Cortex of kidney (tissue), 1 donor: ENCODE data around the gene CELF4.

ENCODE experiments used
- DNase-seq: peaks from one replicate; lab custom pipeline; 2025; lab: John Stamatoyannopoulos, UW

Gene CELF4

DNA sequence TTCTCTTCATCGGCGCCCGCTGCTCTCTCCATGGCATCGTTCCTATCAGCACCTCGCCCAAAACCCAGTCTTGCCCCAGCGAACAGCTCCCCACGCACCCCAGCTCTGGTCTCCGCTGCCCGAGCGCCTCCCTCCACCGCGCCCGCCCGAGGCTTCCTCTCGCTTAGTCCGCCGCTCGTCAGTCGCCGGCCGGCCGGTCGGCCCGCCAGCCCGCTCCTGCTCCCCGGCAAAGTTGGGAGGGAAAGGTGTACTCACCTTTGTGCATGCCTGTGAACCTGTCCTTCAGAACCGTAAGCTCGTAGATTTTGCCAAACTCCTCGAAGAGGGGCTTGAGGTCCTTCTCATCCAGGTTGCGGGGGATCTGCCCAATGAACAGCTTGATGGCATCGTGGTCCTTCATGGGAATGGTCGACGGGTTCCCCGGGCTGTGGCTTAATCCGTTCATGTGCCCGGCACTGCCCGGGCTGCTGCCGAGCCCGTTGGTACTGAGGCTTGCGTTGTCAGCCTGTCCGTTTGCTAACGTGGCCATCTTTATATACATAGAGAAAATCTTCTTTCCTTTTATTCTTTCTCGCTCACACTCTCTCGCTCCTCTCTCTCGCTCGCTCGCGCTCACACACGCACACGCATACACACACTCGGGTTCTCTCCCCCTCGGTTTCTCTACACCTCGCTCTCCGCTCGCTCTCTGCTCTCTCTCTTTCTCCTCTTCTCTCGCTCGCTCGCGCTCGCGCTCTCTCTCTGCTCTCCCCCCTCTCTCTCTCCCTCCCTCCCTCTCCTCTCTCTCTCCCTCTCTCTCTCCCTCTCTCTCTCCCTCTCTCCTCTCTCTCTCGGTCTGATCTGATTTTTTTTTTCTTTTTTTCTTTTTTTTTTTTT is at the start of gene CELF4:
TSS of gene CELF4 (minus strand) at position 698 of the 876 bp plus-strand sequence.
- DNase-seq, result no peak

DNA sequence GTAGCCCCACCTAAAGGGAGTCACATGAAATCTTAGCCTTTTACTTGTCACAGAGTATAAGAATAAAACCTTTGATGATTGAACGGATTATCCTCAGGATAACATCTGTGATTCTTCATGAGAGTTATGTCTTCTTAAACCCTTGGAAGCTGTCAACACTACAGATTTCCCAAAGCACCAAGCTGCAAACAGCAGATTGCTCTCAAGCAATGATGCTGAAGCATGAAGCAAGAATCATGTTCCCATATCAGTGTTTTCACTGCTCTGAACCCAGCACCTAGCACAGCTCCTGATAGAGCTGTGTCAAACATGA is 47.6 kb upstream of the CELF4 start:
- no peak for DNase-seq

DNA sequence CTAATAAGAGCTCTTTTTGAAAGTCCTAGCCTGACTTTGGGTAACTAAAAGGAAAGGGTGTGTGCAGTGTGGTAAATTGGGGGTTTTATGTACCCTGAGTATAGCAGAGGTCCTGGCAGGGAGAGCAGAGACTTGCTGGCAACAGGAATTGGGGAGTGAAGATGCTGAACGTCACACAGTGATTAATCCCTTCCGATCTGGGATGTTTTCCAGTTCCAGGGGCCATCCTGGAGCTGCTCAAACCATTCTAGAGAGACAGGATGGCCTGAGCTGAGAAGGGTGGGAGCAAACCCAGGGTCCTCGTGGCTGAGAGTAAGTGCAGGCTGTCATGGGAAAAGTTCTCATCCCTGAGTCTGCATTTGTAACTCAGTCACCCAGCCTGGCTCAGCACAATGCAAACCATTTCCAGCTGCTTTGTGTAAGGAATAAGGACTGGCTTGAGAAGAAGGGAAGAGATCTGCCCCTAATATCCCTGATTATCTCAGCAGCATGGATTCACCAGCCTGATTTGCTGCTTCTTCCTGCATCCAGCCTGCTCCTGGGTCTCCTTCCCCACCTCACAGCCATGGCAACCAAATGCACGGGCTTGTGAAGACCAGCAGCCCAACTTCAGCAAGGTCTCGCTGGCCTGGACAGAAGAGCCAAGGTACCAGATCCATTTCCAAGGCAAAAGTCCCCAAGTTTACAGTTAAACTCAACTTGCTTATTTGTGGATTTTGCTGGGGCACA is 47.1 kb upstream of the CELF4 start:
- no peak for DNase-seq

DNA sequence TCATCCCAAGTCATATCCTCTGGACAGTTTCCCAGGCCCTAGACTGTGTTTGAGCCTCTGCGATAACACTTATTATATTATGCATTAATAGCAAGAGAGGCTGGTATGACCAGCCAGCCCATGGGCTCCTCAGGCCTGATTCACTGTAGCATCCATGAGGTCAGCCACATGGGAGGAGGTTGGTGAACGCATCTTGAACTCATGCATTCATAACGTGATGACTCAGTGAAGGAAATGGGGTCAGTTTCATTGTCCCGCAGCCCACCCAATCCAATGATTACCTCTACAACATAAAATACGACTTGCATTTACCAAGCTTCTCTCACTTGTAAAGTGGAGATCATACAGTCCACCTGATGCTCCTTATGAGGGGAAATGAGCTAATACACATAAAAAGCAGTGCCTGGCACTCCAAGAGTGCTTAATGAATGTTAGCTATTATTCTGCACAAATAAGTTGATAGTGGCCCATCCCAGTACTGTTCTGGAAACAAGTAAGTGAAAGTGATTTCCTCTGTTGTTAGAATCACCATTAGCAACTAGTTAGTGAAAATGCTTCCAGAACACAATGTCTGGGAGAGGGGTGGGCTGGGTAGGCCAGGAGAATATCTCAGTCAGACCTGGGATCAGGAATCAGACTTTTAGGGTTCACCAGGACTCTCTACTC is 46.1 kb upstream of the CELF4 start:
- DNase-seq, result no peak

DNA sequence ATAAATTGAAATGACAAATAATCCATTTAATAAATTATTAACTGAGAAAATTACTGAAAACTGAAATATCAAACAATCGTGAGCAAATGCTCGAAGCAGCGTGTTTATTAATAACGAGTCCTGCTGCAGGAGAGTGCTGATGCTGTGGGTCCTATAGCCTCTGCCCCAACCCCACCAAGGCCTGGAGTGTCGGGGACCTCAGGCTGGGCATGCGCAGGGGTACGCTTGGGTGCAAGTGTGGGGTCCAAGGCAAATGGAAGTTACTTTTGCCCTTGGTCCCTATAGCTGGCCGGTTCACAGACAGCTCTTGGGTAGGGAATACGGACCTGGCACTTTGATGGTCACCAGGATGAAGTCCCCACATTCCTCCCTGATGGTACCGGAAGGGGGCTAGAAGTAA is 43.3 kb upstream of the CELF4 start:
- no peak for DNase-seq

DNA sequence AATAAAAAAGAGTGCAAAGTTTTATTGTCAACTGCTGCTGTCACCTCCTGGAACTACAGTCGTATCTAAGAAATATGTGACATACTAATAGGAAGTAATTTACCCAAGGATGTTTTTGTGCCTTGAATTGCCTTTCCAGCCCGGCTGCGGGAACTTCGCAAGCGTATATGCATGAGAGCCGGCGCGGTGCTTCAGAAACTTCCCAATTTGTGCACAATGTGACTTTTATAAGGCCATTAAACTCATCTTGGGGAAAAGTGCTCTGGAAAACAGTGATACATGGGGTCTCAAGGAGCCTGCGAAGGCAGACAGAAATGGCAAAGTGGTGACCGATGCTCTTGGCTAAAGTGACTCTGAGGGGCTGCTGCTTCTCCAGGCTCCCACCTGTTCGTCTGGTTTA is 41.7 kb upstream of the CELF4 start:
- DNase-seq, result no peak

DNA sequence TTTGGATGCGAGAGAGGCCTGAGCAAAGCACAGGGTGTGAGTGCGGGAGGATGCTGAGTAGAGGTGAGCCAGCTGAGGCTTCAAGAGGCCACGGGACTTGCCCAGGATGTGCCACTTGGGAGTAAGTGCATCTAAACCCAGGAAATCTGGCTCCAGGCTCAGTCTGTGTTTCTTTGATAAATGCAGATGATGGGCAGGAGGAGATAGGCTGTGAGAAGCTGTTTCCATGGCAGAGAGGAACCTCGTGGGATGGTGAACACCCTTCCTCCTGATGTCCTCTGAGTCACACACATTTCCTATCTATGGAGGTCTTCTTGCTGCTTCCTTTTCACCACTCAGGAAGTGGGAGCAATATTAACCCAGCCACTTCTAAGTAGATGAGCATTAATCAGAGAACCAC is 38.4 kb upstream of the CELF4 start:
- DNase-seq, result no peak

DNA sequence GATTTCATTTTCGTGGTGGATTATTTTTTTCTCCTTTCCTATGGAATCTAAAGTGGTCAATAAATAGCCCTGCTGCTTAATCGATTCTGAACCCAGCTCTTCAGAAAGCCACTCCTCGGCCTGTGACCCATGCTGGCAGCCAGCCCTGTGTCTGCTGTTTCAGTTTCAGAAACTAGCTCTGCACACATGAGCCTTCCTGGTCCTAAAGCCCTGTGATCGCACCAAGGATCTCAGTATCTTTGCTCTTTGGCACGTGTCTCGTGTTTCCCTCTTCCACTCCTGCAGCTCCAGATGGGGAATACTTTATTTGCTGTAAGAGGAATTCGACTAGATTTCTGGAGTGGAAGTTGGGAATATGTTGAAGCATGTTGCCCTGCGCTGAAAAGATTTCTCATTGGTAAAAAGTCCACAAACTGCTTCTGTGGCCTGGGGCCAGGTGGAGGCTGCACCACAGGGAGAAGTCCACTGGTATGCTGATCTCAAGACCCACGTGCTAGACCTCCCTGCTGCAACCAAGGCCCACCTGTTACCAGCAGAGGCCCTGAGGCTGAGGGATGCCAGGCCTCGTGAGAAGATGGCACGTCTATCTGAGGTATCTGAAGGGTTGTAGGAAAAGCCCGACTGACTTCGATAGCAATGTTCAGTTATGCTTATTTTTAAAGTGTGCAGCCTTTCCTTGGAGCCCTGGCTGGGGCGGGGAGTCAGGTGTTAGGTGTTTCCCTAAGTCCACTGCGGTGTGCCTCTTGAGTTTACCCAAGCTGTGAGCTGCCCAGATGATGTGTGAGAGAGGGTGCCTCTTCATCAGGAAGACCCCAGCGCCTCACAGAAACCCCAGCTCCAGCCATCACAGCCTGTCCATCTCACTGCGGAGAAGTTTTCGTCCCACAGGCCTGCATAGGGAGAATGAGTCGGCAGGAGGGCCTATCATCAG is 33.6 kb upstream of the CELF4 start:
- no peak for DNase-seq

DNA sequence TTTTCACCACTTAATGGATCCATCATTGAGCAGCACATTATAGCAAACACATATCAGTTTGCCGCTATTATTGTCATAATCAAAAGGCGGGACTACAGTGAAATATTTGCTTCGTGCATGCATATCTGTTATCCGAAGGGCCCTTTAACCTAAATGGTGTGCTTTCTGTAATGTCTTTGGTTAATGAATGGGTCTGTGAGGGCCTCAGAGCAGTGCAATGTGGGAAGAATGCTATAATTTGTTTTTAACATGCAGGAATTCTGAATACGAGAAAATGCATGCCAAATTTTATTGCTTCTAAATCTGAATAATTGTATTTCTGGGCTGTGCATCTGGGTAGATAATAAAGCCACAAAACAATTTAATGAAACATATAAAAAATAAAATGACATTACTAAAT is 32.8 kb upstream of the CELF4 start:
- DNase-seq, result no peak

DNA sequence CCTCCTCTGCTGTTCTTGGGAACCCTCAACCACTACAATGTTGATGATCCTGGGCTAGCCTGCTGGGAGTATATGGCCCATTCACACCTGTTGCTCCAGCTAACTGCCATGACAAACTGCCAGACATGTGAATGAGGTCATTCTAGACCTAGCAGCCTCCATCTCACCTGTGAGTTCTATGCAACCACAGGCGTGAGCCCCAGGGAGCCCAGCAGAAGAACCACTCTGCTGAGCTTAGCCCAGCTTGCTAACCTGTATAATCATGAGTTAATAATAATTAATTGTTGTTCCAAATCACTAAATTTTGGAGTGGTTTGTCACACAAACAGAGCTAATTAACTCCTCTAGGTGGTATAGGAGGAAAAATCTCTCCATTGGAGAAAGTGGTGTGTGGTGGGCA is 24.7 kb upstream of the CELF4 start:
- DNase-seq, result no peak

DNA sequence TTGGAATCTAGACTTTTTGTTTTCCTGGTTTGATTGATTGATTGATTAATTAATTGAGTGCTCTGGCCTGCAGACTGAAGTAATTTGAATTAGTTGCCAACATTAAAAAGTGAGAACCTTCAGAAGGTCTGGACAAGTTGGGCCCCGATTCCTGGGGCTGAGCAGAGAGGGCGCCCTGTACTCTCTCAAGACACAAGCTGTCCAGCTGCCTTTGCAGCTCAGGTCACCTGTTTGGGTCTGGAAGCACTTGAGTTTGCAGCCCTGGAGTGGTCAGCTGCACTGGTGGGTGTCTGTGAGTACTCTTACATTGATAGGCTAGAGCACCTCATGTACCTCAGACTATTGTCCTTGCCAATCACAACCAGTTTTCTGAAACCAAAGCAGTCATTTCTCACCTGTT is 22.7 kb upstream of the CELF4 start:
- DNase-seq, result no peak

DNA sequence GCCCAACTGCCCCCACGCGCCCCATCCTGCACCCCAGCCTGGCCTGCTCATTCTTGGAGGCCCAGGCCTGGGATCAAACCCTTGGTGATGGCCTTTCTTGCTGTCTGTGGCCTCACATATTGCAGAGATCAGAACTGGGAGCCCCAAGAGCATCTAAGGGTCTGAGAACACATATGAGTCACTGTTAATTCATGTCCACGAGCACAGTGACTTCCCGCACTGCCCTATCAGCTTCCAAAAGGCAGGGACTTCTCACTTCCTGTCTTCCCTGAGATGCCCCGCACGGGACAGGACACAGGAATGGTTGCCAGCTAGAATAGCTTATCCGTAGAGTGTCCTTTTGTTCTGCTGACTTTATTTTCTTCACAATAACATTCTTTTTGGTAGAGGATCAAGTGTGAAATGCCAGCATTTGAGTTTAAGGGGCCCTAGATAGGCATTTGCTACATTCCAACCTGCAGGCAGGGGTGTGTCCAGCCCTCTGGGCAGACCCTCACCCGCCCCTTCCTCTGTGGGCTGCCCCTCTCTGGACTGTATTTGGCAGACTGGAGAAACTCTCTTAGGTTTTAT is 21.1 kb upstream of the CELF4 start:
- no peak for DNase-seq

DNA sequence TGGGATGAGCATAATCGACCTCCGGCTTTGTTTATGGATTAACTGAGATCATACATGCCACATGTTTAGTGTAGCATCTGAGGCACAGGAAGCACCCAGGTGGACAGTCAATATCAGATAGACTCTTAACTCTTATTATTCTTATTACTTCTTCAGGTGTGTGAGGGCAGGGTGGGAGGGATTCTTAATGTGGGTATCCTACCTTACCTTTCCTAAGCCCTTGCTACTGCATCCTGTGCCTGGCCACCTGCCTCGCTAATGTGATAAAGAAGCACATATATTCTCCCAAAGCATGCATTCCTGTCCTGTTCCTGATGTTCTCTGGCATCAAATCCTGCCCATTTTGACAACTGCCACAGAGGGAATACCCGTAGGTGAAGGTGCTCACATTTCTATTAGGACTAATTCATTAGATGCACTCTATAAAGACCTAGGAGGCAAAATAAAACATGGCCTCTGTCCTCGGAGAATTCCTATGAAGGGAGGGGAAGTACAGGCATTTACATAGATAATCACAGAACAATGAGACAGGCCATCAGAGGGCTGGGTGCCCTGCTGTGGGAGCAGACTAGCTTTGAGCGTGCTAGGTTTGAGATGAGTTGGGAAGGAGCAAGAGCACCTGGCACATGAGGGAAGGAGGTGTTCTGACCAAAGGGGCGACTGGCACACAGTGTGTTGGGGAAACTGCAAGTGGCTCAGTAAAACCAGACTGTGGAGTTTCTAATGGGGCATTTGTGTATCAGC is 19.5 kb upstream of the CELF4 start:
- no peak for DNase-seq

DNA sequence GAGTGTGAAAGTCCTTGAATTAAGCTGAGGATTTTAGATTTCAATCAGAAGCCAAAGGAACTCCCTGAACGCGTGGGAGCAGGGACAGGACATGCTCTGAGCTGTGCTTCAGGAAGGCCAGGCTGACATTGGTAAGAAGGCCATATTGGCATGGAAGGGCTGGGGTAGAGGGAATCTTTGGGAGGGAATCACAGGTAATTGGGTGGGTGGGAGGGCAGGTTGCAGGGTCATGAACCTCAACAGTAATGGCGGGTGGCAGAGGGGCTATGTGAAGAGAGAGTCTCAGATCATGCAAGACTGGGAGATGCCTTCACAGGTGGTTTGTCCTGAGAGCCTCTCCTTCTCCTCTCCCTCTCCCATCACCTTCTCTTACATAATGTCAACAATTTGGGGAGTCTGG is 18.6 kb upstream of the CELF4 start:
- no peak for DNase-seq

DNA sequence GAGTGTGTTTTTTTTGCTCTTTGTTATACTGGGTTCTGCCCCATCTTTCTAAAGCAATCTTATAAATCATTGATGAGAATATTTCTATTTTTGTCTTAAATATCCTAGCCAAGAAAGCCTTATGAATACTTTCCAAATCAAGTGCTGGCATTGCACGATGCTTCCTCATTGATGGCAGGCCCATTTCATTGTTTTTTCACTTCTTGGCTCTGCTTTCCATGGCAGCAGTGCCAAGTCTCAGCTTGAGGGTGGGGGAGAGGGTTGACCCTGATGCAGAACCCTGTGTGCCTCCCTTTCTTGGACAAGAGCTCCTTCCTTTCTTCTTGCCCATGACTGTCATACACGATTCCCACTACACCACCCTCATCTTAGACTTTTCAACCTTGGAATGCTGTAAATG is 16.7 kb upstream of the CELF4 start:
- no peak for DNase-seq

DNA sequence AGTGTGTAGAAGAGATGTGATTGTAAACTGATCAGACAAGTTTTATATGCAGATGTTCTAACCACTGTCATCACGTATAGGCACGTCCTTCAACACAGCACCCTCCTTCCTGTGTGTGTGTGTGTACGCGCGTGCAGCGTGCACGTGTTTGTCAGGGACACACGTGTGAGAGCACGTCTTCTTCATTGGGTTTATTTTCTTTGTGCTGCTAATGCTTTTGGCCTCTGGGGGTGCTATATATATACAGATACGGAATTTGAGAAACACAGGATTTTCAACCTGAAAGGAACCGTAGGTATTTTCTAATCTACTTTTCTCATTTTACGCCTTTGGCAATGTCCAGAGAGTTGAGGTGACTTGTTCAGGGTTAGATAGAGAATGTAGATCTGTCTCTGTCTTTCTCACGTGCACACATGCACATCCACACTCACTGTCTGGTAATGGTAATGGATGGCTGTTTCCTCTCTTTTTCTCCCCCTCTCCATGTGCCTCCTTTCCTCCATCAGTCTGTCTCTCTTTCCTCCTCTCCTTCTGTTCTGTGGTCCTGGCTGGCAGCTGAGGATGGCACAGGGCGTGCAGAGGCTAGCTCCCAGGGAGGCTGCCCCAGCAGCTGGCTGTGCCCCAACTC is 13.4 kb upstream of the CELF4 start:
- no peak for DNase-seq

DNA sequence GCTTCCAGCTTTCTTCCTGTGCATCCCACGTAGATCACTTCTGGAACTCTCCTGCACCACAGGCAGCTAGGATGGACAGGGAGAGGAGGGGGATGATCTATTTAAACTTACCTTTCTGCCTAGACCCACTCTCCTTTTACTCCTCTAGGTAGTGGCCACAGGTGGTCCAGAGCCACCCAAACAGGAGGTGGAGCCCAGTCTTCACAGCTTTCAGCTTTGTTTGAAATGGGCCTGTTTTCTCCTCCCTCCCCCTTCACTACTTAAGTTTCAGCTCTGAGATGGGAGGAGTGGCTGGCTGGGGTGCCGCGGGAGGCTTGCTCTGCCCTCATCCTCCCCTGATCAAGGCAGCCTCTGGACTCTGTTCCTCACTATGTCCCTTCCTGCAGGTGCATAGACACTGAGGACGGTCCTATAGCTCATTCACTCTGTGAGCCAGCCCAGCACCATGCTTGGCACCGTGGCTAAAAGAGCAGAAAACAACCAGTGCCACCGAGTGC is 12.6 kb upstream of the CELF4 start:
- no peak for DNase-seq

DNA sequence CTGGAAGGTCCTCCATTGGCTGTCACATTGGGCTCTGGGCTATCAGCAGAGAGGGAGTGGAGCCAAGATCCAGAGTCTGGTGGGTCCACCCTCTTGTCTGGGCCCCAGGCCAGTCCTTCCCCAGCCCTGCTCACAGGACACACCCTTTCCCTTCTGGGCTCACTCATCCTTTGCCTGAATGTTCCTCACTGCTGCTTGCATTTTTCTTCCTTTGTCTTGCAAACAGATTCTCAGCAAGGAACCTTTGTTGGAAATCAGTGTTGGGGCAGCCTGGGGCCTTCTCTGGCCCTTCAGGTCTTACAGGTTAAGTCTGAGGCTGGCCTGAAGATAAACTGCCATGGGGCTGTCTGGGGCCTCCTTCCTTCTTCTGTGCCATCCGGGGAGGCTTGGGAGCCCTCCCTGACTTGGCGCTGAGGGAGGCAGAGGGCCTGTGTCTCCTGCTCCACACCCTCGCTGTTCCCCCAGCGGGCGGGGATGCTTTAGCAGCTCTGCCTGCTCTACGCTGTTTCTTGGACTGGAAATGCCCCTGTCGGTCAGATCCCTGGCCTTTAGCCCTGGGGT is 11.5 kb upstream of the CELF4 start:
- no peak for DNase-seq

DNA sequence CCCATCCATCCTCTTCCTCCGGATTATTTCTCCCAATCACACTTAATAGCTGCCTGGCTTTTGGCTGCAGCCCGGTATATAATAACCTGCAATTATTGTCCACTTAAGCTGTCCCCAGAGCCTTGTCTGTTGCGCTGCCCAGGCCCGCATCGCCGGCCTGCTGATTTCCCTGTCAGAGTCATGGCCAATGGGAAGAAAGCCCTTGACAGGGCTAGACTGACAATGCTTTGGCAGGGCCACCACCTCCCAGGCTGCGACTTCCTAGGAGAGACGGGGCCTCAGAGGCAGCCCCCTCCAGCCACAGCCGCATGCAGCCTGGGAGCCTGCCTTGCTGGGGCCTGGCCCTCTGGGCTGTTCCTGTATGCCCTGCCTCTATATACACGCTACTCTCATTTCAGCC is 10.0 kb upstream of the CELF4 start:
- no peak for DNase-seq

DNA sequence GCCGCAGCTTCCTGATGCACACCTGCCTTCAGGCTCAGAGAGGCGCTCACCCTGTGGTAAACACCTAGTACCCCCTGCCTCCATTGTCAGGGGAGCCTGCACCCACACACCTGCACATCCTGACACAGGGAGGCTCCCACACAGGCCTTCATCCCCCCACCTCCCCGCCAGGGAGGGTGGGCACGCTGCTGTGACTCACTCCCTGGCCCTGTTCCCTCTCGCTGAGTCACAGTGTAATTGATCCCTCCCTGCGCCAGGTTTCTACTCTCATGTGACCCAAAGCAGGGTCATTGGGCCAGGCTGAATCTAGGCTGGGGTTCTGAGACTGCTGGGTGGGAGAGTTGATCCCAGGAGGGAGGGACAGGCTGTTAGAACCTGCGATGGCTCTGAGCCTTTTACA is 8.5 kb upstream of the CELF4 start:
- DNase-seq, result no peak
